Lung (tissue), 12 donors: Measurements from ENCODE around the gene GAGE12G. TPM values are rescaled to one million over a fixed set of nuclear protein-coding genes. Genes with fewer than 3 reads are reported as not detected.
"Not testable (repeated sequence)": the region's sequence is repeated elsewhere in the genome, so short reads cannot be mapped to it uniquely, and the experiment has no call there.

Experiments used
- ATAC-seq: fragments of 200-7000 bp; cut with Tn5 transposase; one replicate; pipeline ENCODE4 v1.9.1; 2020; ENCODE audit warnings: moderate number of reproducible peaks; ENCODE audit not compliant: insufficient read depth, low FRiP score
- DNase-seq, 3 donors: peaks; one replicate each; pipeline ENCODE4 v3.0.0-alpha.2; 2013 to 2017
- H3K27ac ChIP-seq, 2 donors: one replicate each; pipeline ENCODE4 v1.5.1; 2013; ENCODE audit warnings: mild to moderate bottlenecking in 2 of 2, moderate library complexity in 2 of 2, control low read depth in 1 of 2, inconsistent platforms in 1 of 2, low read depth in 1 of 2, low read length in 1 of 2
- H3K27me3 ChIP-seq, 3 donors: one replicate each; pipeline ENCODE4 v1.5.1; 2013; ENCODE audit warnings: low read length in 2 of 3; ENCODE audit not compliant: control insufficient read depth in 3 of 3, insufficient read depth in 3 of 3
- H3K36me3 ChIP-seq, 4 donors: one replicate each; pipeline ENCODE4 v1.5.1; 2013; ENCODE audit warnings: low read length in 4 of 4, mild to moderate bottlenecking in 1 of 4, moderate library complexity in 1 of 4; ENCODE audit not compliant: control insufficient read depth in 4 of 4, insufficient read depth in 4 of 4
- H3K4me1 ChIP-seq, 5 donors: one replicate each; pipeline ENCODE4 v1.5.1; 2013; ENCODE audit warnings: low read length in 5 of 5, mild to moderate bottlenecking in 2 of 5, moderate library complexity in 1 of 5; ENCODE audit not compliant: control insufficient read depth in 5 of 5, insufficient read depth in 5 of 5
- H3K4me3 ChIP-seq: one replicate; pipeline ENCODE4 v1.5.1; 2013; ENCODE audit warnings: mild to moderate bottlenecking, control low read depth, moderate library complexity
- H3K9ac ChIP-seq, 2 donors: one replicate each; pipeline ENCODE4 v1.5.1; 2013; ENCODE audit warnings: low read length in 2 of 2, control low read depth in 1 of 2; ENCODE audit not compliant: insufficient read depth in 1 of 2
- H3K9me3 ChIP-seq, 4 donors: one replicate each; pipeline ENCODE4 v1.5.1; 2013; ENCODE audit warnings: low read length in 3 of 4, mild to moderate bottlenecking in 1 of 4, moderate library complexity in 1 of 4; ENCODE audit not compliant: control insufficient read depth in 4 of 4, insufficient read depth in 3 of 4
- WGBS, 2 donors: extraction: QIAGEN DNeasy Blood & Tissue Kit; methylation state at CpG; one replicate each; pipeline ENCODE4 v1.1.7; 2013; 5-methylcytosine and 5-hydroxymethylcytosine counted together
- polyA plus RNA-seq, 2 donors: library from polyadenylated mRNA; stranded (reverse); fragments of 200-250 nt; gene quantifications; one replicate each; pipeline ENCODE4 v1.2.1, GENCODE V29; 2013
- total RNA-seq, 2 donors: library from RNA; depleted of rRNA in 1 of 2; stranded (reverse); fragments of >200 nt in 1 of 2; gene quantifications; one replicate each; pipeline ENCODE4 v1.2.1, GENCODE V29; 2014 to 2021
- TF ChIP-seq, protein P1 (sequence below): IDR thresholded peaks from 2 replicates; pipeline ENCODE4 v1.5.1; 2012; ENCODE audit warnings: mild to moderate bottlenecking; ENCODE audit errors: control extremely low read depth, extremely low read depth
- donor health status: control.
- donor health status: control.
- donor health status: Bipolar disorder and iron deficiency.
- donor health status: healthy.
- donor health status: DM: yes; HTN: yes; CAD: no.

GAGE12G gene
- total and polyA plus RNA-seq, 4 donors: not detected

DNA sequence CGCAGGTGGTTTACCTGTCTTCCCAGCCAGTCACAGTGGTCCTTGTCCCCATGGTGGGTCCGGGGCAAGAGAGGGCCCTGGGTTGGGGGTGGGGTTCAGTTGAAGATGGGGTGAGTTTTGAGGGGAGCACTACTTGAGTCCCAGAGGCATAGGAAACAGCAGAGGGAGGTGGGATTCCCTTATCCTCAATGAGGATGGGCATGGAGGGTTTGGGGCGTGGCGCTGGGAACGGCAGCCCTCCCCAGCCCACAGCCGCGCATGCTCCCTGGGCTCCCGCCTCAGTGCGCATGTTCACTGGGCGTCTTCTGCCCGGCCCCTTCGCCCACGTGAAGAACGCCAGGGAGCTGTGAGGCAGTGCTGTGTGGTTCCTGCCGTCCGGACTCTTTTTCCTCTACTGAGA, 19.0 kb downstream of the GAGE12G start, which contains the start of gene GAGE2A:
Gene GAGE2A (plus strand): TSS at position 301 of the 400 bp plus-strand sequence. CDS start 1,155 bp downstream, outside the sequence.
- H3K9me3 ChIP-seq, H3K4me3 ChIP-seq, ATAC-seq, DNase-seq, H3K4me1 ChIP-seq, H3K9ac ChIP-seq, H3K27ac ChIP-seq, H3K27me3 ChIP-seq, H3K36me3 ChIP-seq: not testable (repeated sequence)
- no CpG with 5 or more reads among the region's 16 CpGs for WGBS, 2 donors

DNA sequence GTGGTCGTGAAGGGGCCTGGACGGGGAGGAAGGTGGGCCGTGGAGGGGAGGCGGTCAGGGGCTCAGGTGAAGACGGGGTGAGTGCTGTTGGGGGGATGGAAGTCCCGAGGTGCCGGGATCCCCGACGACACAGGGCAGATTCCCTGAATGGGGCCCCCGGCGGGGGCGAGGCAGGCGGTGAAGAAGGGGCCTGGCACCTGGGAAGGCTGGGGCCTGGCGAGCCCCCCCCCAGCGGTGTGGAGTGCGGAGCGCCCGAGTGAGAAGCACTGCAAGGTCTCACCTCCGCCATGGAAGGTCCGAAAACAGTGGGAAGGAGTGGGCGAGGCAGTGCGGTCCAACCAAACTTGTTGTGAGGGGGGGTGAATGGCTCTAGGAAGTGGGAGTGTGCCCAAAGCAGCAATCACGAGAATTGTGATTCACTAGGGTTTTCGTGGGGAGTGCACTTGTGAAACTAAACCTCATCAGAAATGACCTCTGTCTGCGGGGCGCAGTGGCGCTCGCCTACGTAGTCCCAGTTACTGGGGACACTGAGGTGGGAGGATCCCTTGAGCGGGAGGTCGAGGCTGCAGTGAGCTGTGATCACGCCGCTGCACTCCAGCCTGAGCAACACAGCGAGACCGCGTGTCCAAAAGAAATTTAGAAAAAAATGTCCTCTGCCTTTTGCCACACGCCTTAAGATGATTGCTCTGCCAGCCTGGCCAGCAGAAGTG, 19.7 kb downstream of the GAGE12G start:
- DNase-seq, H3K27ac ChIP-seq, H3K9me3 ChIP-seq, H3K27me3 ChIP-seq, H3K9ac ChIP-seq, H3K4me1 ChIP-seq, ATAC-seq, H3K4me3 ChIP-seq, H3K36me3 ChIP-seq: not testable (repeated sequence)
- 90 to 94% methylated on average over 24 to 25 of the region's 37 CpGs for WGBS, 2 donors

DNA sequence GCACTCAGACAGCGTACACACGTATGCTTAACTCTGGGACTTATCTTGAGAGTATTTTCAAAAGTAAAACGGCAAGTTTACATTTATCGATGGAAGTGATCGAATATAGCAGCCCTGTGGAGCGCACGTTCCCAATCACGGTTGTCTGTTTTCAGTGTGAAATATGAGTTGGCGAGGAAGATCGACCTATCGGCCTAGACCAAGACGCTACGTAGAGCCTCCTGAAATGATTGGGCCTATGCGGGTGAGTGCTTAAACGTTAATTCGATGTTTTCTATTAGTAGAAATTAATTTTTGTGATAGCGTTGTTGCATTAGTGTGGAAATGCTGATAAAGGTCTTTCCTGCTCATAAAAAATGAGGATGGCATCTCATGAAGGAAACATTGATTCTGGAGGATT, 20.3 kb downstream of the GAGE12G start:
- 92 to 95% methylated on average over 10 to 13 of the region's 17 CpGs for WGBS, 2 donors
- H3K4me3 ChIP-seq, ATAC-seq, H3K36me3 ChIP-seq, H3K4me1 ChIP-seq, H3K27me3 ChIP-seq, H3K9me3 ChIP-seq, DNase-seq, H3K9ac ChIP-seq, H3K27ac ChIP-seq: not testable (repeated sequence)

DNA sequence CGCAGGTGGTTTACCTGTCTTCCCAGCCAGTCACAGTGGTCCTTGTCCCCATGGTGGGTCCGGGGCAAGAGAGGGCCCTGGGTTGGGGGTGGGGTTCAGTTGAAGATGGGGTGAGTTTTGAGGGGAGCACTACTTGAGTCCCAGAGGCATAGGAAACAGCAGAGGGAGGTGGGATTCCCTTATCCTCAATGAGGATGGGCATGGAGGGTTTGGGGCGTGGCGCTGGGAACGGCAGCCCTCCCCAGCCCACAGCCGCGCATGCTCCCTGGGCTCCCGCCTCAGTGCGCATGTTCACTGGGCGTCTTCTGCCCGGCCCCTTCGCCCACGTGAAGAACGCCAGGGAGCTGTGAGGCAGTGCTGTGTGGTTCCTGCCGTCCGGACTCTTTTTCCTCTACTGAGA, 28.5 kb downstream of the GAGE12G start, which contains the start of gene GAGE1:
Gene GAGE1 (plus strand): TSS at position 301 of the 400 bp plus-strand sequence. CDS start 1,155 bp downstream, outside the sequence.
- no CpG with 5 or more reads among the region's 16 CpGs for WGBS, 2 donors

DNA sequence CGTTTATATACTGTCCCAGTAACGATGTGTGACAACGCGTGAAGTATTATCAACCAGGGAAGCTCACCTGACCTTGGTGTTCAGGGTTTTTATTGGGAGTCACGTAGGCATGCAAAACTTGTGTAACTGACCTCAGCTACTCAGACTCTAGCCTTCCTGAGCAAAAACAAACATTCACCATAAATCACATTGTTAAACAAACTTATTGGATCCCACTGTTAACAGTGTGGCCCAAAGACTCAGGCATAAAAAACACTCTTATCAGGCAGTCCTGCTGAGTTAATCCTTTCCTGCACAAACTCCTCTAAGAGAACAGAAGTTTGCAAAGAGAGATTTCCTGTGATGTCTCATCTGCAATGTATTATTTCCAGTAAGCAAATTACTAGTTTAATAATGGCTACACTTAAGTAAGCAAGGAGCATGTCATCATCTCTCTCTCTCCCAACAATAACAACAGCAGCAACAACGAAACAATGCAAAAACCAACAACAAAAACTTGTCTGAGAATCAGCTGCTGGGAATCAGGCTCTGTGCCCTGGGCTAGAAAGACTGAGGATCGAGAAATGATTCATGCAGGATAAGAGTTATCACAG, 40.6 kb downstream of the GAGE12G start:
- H3K9me3 ChIP-seq: no peaks in the 10 kb centered on the region
- no peak overlapping the region for H3K27ac ChIP-seq
- no peak overlapping the region for H3K4me3 ChIP-seq
- DNase-seq (no peak), ATAC-seq (no peak)
- 50 to 69% methylated on average over 7 of the region's 7 CpGs for WGBS, 2 donors
- H3K9ac ChIP-seq: no peak overlapping the region
- TF ChIP-seq, protein P1, sequence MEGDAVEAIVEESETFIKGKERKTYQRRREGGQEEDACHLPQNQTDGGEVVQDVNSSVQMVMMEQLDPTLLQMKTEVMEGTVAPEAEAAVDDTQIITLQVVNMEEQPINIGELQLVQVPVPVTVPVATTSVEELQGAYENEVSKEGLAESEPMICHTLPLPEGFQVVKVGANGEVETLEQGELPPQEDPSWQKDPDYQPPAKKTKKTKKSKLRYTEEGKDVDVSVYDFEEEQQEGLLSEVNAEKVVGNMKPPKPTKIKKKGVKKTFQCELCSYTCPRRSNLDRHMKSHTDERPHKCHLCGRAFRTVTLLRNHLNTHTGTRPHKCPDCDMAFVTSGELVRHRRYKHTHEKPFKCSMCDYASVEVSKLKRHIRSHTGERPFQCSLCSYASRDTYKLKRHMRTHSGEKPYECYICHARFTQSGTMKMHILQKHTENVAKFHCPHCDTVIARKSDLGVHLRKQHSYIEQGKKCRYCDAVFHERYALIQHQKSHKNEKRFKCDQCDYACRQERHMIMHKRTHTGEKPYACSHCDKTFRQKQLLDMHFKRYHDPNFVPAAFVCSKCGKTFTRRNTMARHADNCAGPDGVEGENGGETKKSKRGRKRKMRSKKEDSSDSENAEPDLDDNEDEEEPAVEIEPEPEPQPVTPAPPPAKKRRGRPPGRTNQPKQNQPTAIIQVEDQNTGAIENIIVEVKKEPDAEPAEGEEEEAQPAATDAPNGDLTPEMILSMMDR: no peak
- no peaks in the 10 kb centered on the region for H3K36me3 ChIP-seq
- H3K27me3 ChIP-seq: no peaks in the 10 kb centered on the region
- H3K4me1 ChIP-seq: no peaks in the 10 kb centered on the region

More for the DNA sequence above, 28.5 kb downstream of the GAGE12G start, which contains the start of gene GAGE1:
- H3K4me3 ChIP-seq, H3K9ac ChIP-seq, H3K27ac ChIP-seq, H3K27me3 ChIP-seq, ATAC-seq, H3K36me3 ChIP-seq, DNase-seq, H3K9me3 ChIP-seq, H3K4me1 ChIP-seq: not testable (repeated sequence)
